ENCODE results near the gene MEAK7.

MEAK7 gene

DNA sequence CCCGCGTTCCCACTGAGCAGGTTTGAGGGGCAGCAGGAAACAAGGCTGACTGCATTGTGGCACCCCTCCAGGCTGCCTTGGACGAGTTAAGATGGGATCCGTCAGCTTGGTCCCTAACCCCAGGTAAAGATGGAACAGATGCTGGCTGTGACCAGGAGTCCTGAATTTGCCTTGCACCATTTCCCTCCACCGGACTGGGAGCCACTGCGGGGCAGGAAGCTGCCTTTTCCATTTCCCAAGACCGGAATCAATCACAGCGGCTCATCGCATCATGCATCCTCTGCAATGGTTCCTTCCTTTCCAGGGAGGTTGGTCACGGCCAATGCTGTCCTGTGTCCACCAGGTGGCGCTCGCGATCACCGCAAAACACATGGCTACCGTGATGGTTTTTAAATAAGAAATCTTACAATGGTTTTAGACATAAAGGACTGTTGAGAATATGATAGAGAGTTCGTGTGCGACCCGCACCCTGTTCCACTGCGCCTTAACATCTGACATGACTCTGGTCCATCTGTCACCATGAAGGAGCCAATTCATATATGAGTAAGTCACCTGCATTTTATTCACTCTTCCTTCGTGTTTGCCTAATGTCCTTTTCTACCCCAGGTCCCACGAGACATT lies 6.8 kb upstream of the MEAK7 start:
- DNase-seq = peak; percentile 87

DNA sequence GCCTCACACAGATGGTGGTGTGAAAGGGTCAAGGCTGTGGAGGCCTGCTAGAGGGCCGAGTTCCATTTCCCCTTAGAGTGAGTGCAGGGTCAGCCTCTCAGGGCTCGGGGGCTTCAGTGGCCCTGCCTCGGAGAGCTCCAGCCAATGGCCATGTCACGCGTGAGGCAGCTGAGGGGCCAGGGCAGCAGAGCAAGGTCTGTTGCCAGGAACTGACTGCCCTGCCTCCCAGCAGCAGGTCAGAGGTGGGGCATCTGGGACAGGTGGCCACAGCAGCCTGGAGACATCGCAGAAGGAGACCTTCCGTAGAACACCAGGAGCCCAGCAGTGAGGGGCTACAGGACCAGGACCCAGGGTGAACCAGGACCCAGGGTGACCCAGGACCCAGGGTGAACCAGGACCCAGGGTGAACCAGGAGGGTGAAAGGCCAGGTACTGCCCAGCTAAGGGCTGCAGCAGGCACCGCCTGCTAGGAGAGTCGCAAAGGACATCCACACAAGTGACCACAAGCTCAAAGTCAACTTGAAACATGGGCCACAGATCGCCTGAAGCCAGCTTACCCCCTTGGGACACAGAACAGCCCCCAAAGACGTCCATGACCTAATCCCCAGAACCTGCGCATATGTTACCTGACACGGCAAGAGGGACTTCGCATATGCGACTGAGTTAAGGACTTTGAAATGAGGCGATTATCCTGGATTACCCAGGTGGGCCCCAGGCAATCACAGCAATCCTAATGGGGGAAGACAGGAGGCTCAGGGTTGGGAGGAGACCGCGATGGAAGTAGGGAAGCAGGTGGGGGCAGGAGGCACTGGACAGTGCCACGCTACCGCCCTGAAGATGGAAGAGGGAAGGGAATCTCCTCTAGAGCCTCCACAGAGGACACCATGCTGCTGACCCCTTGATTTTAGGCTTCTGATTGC lies 4.8 kb upstream of the MEAK7 start:
- DNase-seq = no peak

DNA sequence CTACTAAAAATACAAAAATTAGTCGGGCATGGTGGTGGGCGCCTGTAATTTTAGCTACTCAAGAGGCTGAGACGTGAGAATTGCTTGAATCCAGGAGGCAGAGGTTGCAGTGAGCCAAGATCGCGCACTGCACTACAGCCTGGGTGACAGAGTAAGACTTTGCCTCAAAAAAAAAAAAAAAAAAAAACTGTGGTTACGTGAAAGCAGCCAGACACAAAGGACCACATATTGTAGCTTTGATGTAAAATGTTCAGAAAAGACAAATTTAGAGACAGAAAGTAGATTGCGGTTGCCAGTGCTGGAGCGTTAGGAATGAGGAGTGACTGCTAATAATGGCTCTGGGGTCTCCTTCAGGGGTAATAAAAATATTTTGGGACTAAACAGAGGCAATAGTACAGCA lies 4.0 kb upstream of the MEAK7 start:
- DNase-seq = peak; percentile 45

DNA sequence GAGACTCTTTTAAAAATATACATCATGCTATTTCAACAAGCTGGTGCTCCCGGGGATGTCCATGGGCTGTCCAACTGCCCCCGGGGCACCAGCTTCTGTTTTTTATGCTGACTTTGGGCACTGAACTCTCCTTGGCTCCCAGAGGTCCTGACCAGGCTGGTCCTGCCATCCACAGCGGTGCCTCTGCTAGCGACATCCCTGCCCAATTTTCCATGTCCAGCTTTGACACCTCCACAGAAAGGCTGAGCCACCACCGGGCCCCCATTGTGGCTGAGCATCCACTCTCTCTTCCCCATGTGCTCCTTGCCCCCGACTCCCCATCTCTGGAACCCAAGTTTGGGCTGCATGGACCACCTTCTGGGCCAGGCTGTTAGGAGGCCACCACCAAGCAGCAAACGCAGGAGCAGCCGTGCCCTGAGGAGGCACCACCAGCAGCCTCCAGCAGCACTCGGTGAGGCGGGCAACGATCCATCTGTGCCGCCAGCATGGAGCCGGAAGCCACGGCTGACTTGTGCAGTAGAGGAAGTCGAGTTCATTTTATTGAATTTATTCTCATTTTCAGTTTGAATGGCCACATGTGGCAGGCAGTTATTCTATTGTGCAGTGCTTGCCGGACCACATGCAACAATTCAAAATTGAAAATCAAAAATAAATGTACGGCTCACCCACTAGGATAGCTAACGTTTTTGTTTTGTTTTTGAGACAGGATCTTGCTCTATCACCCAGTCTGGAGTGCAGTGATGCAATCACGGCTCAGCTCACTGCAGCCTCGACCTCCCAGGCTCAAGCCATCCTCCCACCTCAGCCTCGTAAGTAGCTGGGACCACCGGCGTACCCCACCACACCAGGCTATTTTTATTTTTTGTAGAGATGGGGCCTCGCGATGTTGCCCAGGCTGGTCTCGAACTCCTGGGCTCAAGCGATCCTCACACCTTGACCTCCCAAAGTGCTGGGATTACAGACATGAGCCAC lies 2.8 kb upstream of the MEAK7 start:
- DNase-seq = peak; percentile 40

DNA sequence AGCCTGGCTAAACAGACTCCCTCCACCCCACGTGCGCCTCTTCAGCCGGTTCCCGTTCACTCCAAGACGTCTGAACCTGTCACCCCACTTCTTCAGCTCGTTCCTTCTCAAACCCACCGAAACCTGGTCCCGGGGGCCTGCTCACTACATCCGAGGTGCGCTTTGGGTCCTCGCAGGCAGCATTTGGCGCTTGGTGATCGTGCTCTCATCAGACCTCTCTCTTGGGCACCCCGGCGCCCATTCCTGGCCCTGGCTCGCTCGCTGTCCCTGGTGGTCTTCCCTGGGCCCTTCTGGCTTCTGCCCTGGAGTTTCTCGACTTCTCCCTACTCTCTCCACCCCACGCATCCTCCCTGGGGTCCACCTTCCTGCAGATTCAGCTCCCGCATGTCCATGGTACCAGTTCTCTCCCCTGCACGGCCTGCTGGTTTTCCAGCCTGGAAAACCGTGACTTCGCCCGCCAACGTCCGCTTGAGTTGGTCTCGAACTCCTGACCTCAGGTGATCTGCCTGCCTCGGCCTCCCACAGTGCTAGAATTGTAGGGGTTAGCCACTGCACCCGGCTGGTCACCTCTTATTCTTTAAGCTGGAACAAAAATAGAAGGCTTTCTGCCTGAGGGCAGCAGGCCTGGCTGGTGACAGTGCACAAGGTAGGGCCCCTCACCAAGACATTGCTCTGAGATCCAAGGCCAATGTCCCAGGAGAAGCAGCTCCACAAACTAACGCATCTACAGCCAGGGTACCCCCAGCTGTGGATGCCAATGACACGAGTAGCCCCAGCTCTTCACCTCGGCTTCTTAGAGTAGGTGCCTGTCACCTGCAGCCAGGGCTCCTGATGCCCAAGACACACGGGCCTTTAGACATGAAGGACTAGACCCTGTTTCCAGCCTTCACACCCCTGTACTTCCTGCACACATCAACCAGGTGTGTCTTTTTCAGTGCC lies 1.1 kb upstream of the MEAK7 start:
- no peak for DNase-seq

DNA sequence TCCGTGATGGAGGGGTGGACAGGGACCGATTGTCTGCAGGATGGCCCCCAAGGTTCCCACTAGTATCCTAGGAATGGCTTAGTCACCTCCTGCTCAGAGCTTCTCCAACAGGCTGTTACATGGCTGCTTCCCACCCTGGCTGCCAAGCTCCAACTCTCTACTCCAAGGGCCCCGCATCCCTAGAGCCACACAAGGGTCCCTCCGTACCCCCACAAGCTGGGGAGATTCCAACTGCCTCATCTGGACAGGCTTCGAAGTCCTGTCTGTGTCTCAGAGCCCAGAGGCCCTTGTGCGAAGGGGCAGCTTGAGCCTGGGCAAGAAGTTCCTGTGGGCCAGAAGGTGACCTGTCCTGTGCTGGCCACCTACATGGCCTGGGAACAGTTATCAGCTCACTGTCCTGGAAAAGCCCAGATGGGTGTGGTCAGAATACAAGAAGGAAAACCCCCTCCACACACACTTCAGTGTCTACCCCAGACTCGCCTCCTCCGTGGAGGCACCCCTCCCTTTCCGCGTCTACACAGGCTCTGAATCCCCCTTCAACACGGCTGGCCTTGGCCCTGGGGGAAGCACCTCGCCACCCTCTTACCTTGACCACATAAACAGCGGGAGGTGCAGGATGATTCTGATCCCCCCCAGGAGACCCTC lies 586 bp downstream of the MEAK7 start:
- DNase-seq = no peak

DNA sequence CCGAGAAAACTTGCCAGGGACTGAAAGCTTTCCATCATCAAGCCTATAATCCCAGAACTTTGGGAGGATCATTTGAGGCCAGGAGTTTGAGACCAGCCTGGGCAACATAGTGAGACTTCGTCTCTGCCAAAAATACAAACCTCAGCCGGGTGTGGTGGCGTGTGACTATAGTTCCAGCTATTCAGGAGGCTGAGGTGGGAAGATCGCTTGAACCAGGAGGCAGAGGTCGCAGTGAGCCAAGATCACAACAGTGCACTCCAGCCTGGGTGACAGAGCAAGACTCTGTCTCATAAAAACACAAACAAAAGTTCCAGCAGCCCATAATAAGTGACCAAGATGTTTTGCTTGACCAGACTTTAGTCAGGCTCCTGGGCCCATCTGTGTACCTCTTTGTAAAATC lies 1.9 kb downstream of the MEAK7 start:
- no peak for DNase-seq

DNA sequence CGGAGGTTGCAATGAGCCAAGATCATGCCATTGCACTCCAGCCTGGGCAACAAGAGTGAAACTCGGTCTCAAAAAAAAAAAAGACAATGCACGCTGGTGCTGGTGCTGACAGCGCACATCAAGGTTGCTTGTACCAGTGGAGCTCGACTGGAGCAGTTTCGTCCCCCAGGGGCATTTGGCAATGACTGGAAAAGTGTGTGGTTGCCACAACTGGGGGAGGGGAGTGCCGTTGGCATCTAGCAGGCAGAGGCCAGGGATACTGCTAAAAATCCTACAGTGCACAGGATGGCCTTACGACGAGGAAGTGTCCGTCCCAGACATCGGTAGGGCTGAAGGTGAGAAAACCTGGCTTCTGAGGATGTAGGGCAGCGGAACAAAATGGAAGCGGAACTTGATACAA lies 2.4 kb downstream of the MEAK7 start:
- DNase-seq = no peak

DNA sequence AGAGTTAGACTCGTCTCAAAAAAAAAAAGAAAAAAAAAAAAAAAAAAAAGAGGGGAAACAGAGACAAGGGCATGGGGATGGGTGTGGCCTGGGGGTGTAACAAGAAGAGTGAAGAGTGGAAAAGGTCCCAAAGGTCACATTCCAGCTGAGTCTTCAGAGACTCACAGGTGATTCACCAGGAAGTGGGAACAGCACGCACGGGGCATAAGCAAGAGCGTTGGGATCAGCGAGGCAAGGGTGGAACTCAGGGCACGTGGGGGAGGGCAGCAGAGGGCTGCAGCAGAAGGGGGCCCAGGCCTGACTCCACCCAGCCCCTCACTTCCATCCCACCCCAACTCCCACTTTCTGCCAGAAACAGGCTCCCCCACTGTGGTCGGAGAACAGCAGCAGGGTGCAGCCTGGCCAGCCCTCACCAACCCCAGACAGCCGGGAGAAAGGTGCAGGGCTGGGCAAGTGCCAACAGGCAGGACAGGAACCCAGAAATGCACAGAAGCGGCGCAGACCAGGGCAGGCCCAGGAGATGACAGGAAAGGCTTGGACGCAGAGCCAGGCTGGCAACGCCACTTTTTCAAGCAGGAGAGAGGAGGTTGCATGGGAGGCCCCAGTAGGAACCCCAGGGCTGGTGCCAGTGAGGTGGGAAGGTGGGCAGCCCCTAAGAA lies 3.3 kb downstream of the MEAK7 start:
- DNase-seq = no peak

DNA sequence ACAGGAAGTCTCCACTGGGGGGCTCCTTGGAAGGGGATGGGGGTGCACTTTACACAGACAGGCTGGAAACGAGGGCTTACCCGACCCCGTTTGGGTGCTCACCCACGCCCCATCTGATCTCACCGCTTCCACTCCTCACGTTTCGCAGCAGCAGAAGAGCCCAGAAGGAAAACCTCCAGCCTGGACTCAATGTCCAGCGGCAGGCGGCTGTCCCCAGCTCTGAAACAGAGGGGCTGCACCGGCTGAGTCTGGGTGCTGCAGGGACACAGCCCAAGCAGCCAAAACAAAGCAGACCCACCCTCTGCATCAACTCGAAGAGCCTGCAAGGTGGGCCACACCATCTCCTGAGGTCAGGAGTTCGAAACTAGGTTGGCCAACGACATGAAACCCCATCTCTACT lies 3.9 kb downstream of the MEAK7 start:
- DNase-seq = no peak

DNA sequence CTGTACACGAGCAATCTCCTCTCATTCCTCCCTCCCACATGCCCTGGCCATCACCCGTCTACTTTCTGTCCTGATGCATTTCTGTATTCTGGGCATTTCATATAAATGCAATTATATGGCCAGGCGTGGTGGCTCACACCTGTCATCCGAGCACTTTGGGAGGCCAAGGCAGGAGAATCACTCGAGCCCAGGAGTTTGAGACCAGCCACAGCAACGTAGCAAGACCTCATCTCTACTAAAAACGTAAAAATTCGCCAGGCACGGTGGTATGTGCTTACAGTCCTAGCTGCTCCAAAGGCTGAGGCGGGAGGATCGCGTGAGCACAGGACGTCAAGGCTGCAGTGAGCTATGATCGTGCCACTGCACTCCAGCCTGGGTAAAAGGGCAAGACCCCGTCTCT lies 4.8 kb downstream of the MEAK7 start:
- no peak for DNase-seq

DNA sequence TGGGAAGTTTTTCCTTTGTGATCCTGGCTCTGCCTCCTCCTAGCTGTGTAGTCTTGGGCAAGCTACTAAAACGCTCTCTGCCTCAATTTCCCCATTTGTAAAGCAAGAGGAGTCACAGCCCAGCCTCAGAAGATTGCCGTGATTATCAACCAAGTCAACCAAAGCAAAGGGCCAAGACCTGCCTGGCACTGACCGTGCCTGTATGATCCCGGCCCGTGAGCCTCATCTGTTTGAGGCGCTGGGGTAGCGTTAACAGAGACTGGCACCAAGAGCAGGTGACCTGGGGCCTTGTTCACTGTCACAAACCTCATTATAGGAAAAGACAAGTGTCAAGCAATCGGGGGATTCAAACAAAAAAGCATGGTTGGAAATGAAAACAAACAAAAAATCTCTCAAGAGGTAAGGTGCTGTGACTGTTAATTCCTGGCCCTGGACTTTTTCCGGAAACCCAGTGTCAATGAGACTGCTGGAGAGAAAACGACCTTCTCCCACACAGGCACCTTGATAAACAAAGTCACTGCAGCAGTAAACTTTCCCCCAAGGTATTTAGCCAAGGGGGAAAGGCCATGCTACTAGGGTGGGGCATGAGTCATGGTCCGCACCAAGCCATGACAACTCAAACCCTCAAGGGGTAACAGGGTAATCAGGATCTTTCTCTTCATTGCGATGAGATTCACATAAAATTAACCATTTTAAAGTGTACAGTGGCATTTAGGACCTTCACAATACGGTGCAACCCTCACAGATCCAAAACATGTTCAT lies 5.4 kb downstream of the MEAK7 start:
- no peak for DNase-seq

DNA sequence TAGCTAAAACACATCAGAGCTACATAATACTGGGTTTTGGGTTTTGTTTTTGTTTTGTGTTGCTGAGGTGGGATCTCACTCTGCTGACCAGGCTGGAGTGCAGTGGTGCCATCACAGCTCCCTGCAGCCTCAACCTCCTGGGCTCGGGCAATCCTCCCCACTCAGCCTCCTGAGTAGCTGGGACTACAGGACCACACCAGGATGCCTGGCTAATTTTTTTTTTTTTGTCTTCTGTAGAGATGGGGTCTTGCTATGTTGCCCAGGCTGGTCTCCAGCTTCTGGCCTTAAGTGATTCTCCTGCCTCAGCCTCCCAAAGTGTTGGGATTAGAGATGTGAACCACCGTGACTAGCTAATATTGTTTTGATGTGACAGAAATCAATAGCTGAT lies 6.2 kb downstream of the MEAK7 start:
- DNase-seq = no peak

DNA sequence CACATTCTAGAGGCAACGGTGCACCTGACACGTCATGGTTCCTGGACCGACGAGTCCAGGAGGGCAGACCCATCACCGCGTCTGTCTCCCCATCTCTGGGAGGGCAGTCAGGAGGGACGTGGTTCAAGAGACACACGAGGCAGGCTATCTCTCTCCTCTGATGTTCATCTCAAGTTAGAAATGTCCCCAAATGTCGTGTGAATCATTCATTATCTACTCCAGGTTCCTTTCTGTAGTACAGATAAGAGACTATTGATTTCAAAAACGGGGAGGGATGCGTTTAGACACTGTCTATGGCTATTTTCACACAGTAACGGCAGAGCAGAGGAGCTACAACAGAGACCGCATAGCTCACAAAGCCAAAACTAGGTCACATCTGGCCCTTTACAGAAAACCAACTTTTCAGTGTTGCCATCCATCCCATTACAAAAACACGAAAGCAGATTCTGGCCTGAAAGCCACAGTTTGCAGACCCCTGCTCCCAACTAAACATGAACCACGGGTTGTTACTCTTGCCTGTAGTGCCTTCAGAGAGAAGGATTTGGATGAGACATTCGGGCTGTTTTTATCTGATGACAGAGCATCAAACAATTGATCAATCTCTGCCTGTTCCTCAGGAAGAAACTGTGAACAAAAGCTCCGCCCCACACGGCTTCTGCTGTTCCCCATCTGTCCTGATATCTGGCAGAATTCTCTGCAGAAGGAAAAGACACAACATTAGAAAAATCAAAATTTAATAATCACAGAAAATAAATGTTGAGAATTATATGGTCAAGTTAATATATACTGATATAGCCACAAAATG lies 6.8 kb downstream of the MEAK7 start:
- DNase-seq = no peak

DNA sequence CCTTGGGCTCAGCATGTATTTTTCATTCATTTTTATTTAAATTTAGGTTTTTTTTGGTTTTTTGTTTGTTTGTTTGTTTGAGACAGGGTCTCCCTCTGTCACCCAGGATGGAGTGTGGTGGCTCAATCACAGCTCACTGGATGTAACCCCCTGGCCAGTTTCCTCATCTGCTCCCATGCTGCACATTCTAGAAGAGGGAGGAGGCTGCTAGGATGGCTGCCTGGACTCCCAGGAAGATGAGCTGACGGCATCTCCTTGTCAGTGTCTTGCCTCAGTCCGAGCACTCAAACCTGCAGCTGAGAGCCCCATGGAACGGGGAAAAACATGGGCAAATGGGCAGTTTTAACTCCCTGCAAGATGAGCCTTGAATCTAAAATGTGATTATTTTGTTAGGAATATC lies 7.5 kb downstream of the MEAK7 start:
- DNase-seq = no peak

DNA sequence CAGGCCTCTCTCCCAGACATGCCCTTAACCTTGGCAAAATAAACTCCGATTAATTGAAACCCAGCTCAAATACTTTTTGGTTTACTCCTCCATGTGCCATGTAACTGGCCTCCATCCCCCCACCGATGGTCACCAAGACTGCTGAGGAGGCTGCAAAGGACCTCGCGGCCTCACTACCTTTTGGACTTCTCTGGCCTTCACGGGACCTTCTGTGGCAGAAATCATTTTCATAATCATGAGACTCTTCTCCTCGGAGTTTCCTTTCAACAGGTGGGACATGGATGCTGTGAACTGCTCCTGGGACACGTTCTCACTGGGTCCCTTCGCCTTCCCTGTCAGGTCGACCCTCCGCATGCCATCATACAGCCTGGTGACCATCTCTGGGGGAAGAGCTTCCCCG lies 9.0 kb downstream of the MEAK7 start:
- DNase-seq = no peak

DNA sequence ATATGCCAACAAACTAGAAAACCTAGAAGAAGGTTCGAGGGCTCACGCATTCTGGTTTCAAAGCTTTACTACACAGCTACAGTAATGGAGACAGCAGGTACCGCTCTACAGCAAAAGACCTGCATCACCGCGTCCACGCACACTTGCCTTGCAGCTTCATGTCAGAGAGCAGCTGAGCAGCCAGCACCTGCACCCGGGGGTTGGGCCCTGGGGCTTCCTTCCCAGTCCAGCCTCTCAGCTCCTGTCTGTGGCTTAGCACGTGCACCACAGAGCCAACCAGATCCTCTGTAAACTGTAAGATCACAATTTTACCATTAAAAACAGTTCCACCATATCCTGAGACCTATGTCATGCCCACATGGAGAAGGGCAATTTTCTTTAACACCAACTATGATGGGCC lies 15.3 kb downstream of the MEAK7 start:
- DNase-seq = no peak

DNA sequence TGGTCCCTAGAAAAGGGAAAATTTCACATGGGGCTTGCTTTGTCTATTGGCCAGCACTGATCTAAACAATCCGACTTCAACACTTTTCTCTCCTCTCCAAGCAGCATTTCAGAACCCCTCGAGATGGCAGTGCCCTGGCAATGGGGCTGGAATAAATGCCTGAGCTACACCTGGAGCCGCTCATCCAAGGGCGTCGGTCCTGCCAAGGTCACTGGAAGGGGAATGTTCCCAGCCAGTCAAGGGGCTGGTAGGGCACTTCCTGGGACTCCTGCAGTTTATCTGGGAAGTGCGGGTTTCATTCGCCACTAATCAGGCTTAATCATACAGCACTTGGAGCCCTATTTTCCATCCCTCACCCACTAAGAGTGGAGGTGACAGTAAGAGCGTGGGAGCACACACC lies 17.1 kb downstream of the MEAK7 start:
- no peak for DNase-seq

DNA sequence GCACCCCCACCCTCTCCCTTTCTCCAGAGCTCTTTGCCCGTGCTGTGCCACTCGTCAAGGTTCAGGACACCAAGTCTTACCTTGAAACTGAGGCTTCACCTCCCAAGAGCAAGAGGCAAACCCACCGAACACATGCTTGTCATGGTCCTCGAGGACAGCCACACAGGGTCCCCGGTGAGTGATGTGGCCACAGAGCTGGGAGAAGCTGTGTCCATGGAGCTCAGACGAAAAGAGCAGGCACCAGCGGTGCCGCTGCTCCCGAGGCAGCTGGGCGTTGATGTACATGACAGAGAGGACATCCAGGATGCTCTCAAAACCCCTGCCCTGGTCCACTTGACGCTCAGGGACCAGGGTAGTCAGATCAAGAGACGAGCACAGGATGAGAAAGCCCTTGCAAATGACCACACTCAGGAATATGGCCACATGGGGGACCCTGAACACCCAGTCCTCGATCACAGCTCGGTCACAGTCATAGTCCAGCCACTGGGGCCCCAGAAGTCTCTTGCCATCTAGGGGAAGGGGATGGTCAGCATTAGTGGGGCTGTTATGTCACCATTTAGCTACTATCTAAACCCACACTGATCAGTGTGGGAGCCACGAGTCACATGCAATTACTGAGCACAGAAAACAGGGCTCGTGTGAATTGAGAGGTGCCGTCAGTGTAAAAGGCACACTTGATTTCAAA lies 17.8 kb downstream of the MEAK7 start:
- no peak for DNase-seq
